IPS-20b (cell line): ENCODE measurements around the gene EFTUD2.

Experiments
- H3K27ac ChIP-seq: one replicate; pipeline ENCODE4 v1.5.1; 2013; ENCODE audit warnings: low read length
- H3K27me3 ChIP-seq: 2 replicates; pipeline ENCODE4 v1.6.1; 2013; ENCODE audit warnings: mild to moderate bottlenecking, low read length, inconsistent platforms; ENCODE audit not compliant: insufficient read depth
- H3K36me3 ChIP-seq: 2 replicates; pipeline ENCODE4 v1.6.1; 2013; ENCODE audit warnings: low read depth, mild to moderate bottlenecking, inconsistent platforms, low read length, moderate library complexity; ENCODE audit not compliant: insufficient read depth
- H3K4me1 ChIP-seq: 2 replicates; pipeline ENCODE4 v1.6.1; 2013; ENCODE audit warnings: mild to moderate bottlenecking, control low read depth, inconsistent platforms, low read length, moderate library complexity; ENCODE audit not compliant: insufficient read depth
- H3K4me3 ChIP-seq: 2 replicates; pipeline ENCODE4 v1.5.1; 2013; ENCODE audit warnings: mild to moderate bottlenecking, low read length, inconsistent platforms
- H3K9ac ChIP-seq: 2 replicates; pipeline ENCODE4 v1.6.1; 2013; ENCODE audit warnings: low read depth, mild to moderate bottlenecking, inconsistent platforms, low read length, moderate library complexity
- H3K9me3 ChIP-seq: 2 replicates; pipeline ENCODE4 v1.6.1; 2013; ENCODE audit warnings: mild to moderate bottlenecking, low read depth, low read length, inconsistent platforms; ENCODE audit not compliant: insufficient read depth

Gene EFTUD2

GRCh38 chr17:44875761-44876160 lies 23.5 kb downstream of the EFTUD2 start:
- H3K27ac ChIP-seq: no peak overlapping the region
- no peaks in the 10 kb centered on the region for H3K4me1 ChIP-seq
- H3K9ac ChIP-seq: no peak overlapping the region
- H3K36me3 ChIP-seq: peaks cover 85% of the 10 kb centered on the region
- no peaks in the 10 kb centered on the region for H3K9me3 ChIP-seq
- no peak overlapping the region for H3K4me3 ChIP-seq
- H3K27me3 ChIP-seq: no peaks in the 10 kb centered on the region

- Histone ChIP-seq H3K27me3 (no peaks in the 10 kb centered on the region), H3K9me3 (no peaks in the 10 kb centered on the region), H3K36me3 (peaks cover 84% of the 10 kb centered on the region), H3K27ac (no peak overlapping the region), H3K4me3 (no peak overlapping the region), H3K9ac (no peak overlapping the region), H3K4me1 (no peaks in the 10 kb centered on the region)
Measured at GRCh38 chr17:44872131-44872768, 27.0 kb downstream of the EFTUD2 start.

- Histone ChIP-seq H3K4me1 (no peaks in the 10 kb centered on the region), H3K9ac (no peak overlapping the region), H3K27ac (no peak overlapping the region), H3K9me3 (no peaks in the 10 kb centered on the region), H3K36me3 (peaks cover 84% of the 10 kb centered on the region), H3K4me3 (no peak overlapping the region), H3K27me3 (no peaks in the 10 kb centered on the region)
Measured at GRCh38 chr17:44871556-44871955, 27.7 kb downstream of the EFTUD2 start.

DNA sequence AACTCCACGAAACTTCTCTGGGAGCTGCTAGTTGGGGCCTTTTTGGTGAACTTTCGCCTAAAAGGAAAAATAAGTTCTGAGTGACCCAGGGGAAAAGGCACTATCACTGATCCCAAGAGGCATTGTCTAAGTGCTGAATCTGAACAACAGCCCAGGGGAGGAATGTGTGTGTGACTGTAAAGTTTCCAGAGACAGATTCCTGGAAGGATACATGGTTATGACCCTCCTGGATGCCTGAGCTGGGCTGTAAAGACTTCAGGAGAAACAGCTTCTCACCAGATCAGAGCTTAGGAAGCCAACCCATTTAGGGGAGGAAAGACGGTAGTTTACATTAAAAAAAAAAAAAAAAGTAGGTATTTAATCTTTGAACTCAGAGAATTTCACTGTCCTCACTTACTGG lies 31.4 kb downstream of the EFTUD2 start:
- Histone ChIP-seq H3K27me3 (no peaks in the 10 kb centered on the region), H3K4me1 (no peaks in the 10 kb centered on the region), H3K9me3 (no peaks in the 10 kb centered on the region), H3K27ac (no peak overlapping the region), H3K36me3 (peaks cover 91% of the 10 kb centered on the region), H3K4me3 (no peak overlapping the region), H3K9ac (no peak overlapping the region)

- Histone ChIP-seq H3K9me3 (no peaks in the 10 kb centered on the region), H3K36me3 (peaks cover 91% of the 10 kb centered on the region), H3K27ac (no peak overlapping the region), H3K4me3 (no peak overlapping the region), H3K27me3 (no peaks in the 10 kb centered on the region), H3K4me1 (no peaks in the 10 kb centered on the region), H3K9ac (no peak overlapping the region)
Measured at GRCh38 chr17:44865931-44866330, 33.3 kb downstream of the EFTUD2 start.

- Histone ChIP-seq H3K27ac (no peak overlapping the region), H3K36me3 (peaks cover 94% of the 10 kb centered on the region), H3K9ac (no peak overlapping the region), H3K4me1 (no peaks in the 10 kb centered on the region), H3K9me3 (no peaks in the 10 kb centered on the region), H3K27me3 (no peaks in the 10 kb centered on the region), H3K4me3 (no peak overlapping the region)
Measured at GRCh38 chr17:44865231-44865660, 34.0 kb downstream of the EFTUD2 start.

DNA sequence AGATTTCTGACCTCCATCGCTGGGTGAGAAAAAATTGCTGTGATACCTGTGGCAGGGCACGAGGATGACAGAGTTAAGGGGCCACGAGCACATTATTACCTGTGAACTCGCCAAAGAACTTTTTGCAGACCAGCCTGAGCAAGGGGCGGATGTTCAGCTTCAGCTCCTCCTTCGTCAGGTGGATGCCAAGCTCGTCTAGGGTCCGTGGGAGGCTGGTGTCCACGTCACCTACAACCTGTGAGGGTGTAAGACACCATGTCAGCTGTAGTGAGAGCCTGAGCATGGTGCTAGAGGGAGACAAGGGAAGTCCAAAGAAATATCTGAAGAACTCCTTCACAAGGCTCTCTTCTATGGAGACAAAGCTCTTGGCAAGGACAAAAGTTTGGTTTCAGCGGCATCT lies 34.4 kb downstream of the EFTUD2 start:
- H3K27ac ChIP-seq: no peak overlapping the region
- H3K4me1 ChIP-seq: no peaks in the 10 kb centered on the region
- no peak overlapping the region for H3K4me3 ChIP-seq
- H3K9ac ChIP-seq: no peak overlapping the region
- H3K27me3 ChIP-seq: no peaks in the 10 kb centered on the region
- H3K9me3 ChIP-seq: no peaks in the 10 kb centered on the region
- peaks cover 94% of the 10 kb centered on the region for H3K36me3 ChIP-seq

DNA sequence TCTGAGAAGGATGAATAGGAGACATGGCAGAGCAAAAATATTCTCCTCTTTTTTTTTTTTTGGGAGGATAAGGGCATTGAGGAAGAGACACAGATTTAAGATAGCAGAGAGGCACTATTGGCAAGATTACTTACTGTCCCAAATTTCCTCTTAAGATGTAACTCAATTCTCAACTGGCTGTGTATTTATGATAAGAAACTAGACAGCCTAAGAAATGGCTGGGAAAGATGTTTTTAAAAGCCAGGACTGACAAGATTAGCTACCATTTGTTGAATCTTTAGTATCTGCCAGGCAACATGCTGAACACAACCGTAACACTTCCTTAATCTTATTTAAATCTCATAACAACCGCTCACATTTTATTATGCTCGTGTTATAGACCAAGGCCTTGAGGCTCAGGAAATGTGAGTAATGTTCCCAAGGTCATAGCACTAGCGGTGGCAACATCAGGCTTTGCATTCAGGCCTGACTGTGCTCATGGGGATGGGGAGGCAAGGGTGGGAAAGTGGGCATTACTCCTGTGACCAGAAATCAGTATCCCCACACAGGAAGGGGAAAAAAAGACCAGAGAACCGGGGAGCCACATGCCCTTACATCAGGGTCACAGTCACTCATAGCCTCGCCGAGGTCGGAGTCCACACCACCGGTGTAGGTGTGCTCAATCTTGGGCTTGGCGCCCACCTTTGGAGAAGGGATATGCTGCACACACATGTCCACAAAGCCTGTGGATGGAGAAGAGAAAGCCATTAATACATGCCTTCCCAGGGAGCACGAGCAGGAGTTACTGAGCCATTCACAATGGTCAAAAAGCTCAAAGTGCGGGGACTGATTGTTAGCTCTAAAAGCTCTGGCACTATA lies 36.0 kb downstream of the EFTUD2 start:
- Histone ChIP-seq H3K27me3 (no peaks in the 10 kb centered on the region), H3K36me3 (peaks cover 94% of the 10 kb centered on the region), H3K4me1 (no peaks in the 10 kb centered on the region), H3K9ac (no peak overlapping the region), H3K9me3 (no peaks in the 10 kb centered on the region), H3K27ac (no peak overlapping the region), H3K4me3 (no peak overlapping the region)

- H3K27me3 ChIP-seq: no peaks in the 10 kb centered on the region
- H3K4me1 ChIP-seq: no peaks in the 10 kb centered on the region
- peaks cover 93% of the 10 kb centered on the region for H3K36me3 ChIP-seq
- no peaks in the 10 kb centered on the region for H3K9me3 ChIP-seq
- no peak overlapping the region for H3K4me3 ChIP-seq
- H3K9ac ChIP-seq: no peak overlapping the region
- no peak overlapping the region for H3K27ac ChIP-seq
Measured at GRCh38 chr17:44862278-44862914, 36.8 kb downstream of the EFTUD2 start.

GRCh38 chr17:44859701-44860100 lies 39.5 kb downstream of the EFTUD2 start:
- Histone ChIP-seq H3K4me1 (no peaks in the 10 kb centered on the region), H3K36me3 (peaks cover 96% of the 10 kb centered on the region), H3K9ac (no peak overlapping the region), H3K9me3 (no peaks in the 10 kb centered on the region), H3K27me3 (no peaks in the 10 kb centered on the region), H3K4me3 (no peak overlapping the region), H3K27ac (no peak overlapping the region)

DNA sequence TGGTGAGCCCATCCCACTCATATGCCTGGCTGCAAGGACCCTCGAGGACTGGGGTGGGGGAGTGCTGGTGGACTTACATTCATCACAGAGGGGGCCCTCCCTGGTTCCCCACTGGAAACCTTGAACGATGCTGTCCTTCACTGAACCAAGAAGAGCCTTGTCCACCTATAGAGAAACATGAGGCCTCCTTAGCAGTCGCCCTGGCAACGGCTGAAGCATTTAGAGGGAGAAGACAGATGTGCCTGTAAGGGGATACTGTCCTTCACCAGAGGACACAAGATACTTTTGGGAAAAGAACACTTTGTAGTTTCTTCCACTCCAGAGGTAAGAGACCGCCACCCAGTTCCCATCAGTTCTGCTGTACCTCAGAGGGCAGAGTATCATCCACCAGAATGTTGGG lies 45.1 kb downstream of the EFTUD2 start:
- Histone ChIP-seq H3K9ac (no peak overlapping the region), H3K27ac (no peak overlapping the region), H3K36me3 (peaks cover 89% of the 10 kb centered on the region), H3K4me3 (no peak overlapping the region), H3K4me1 (no peaks in the 10 kb centered on the region), H3K9me3 (no peaks in the 10 kb centered on the region), H3K27me3 (no peaks in the 10 kb centered on the region)

- Histone ChIP-seq H3K36me3 (peaks cover 55% of the 10 kb centered on the region), H3K27ac (no peak overlapping the region), H3K4me1 (no peaks in the 10 kb centered on the region), H3K27me3 (no peaks in the 10 kb centered on the region), H3K9ac (no peak overlapping the region), H3K9me3 (no peaks in the 10 kb centered on the region), H3K4me3 (no peak overlapping the region)
Measured at GRCh38 chr17:44850612-44851011, 48.6 kb downstream of the EFTUD2 start.
